BE2C (cell line): ENCODE results near the gene PTPRN2.
"Not testable (repeated sequence)": the region's sequence is repeated elsewhere in the genome, so short reads cannot be mapped to it uniquely, and the experiment has no call there.

Experiments used
- DNase-seq: peaks from one replicate; pipeline ENCODE4 v3.0.0-alpha.2; 2020
- H3K27me3 ChIP-seq: fragments of 250-450 bp; sonication (Bioruptor Pico); 2 replicates; pipeline ENCODE4 v1.5.1; 2020; ENCODE audit warnings: mild to moderate bottlenecking
- H3K36me3 ChIP-seq: fragments of 250-450 bp; sonication (Bioruptor Pico); 2 replicates; pipeline ENCODE4 v1.5.1; 2020; ENCODE audit warnings: mild to moderate bottlenecking
- H3K4me1 ChIP-seq: fragments of 250-450 bp; sonication (Bioruptor Pico); 2 replicates; pipeline ENCODE4 v1.5.1; 2020
- H3K4me3 ChIP-seq: 2 replicates; pipeline ENCODE4 v1.5.1; 2011; ENCODE audit warnings: low read depth, low read length
- H3K9me3 ChIP-seq: fragments of 250-450 bp; sonication (Bioruptor Pico); 2 replicates; pipeline ENCODE4 v1.5.1; 2020
- TF ChIP-seq, protein P1 (sequence below): IDR thresholded peaks from 2 replicates; pipeline ENCODE4 v1.5.1; 2012; ENCODE audit warnings: mild to moderate bottlenecking, low read depth, low read length

The PTPRN2 gene

GRCh38 chr7:157896774-157897555 is 690.7 kb downstream of the PTPRN2 start:
- no peaks in the 10 kb centered on the region for H3K36me3 ChIP-seq
- DNase-seq: no peak
- no peaks in the 10 kb centered on the region for H3K27me3 ChIP-seq
- no peak overlapping the region for H3K4me3 ChIP-seq
- TF ChIP-seq, protein P1, sequence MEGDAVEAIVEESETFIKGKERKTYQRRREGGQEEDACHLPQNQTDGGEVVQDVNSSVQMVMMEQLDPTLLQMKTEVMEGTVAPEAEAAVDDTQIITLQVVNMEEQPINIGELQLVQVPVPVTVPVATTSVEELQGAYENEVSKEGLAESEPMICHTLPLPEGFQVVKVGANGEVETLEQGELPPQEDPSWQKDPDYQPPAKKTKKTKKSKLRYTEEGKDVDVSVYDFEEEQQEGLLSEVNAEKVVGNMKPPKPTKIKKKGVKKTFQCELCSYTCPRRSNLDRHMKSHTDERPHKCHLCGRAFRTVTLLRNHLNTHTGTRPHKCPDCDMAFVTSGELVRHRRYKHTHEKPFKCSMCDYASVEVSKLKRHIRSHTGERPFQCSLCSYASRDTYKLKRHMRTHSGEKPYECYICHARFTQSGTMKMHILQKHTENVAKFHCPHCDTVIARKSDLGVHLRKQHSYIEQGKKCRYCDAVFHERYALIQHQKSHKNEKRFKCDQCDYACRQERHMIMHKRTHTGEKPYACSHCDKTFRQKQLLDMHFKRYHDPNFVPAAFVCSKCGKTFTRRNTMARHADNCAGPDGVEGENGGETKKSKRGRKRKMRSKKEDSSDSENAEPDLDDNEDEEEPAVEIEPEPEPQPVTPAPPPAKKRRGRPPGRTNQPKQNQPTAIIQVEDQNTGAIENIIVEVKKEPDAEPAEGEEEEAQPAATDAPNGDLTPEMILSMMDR: no peak
- no peaks in the 10 kb centered on the region for H3K9me3 ChIP-seq
- H3K4me1 ChIP-seq: no peaks in the 10 kb centered on the region

DNA sequence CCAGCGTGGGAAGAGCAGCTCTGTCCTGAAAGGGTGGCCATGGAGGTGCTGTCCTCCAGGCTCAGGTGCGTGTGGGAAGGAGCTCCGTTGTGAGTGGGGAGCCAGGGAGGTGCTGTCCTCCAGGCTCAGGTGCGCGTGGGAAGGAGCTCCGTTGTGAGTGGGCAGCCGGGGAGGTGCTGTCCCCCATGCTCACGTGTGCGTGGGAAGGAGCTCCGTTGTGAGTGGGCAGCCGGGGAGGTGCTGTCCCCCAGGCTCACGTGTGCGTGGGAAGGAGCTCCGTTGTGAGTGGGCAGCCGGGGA is 691.3 kb downstream of the PTPRN2 start:
- H3K27me3 ChIP-seq, H3K4me1 ChIP-seq, DNase-seq, H3K9me3 ChIP-seq, H3K36me3 ChIP-seq, H3K4me3 ChIP-seq: not testable (repeated sequence)

GRCh38 chr7:157895520-157896375 is 691.9 kb downstream of the PTPRN2 start:
- no peaks in the 10 kb centered on the region for H3K36me3 ChIP-seq
- H3K9me3 ChIP-seq: no peaks in the 10 kb centered on the region
- DNase-seq: no peak
- TF ChIP-seq, protein P1: no peak
- H3K4me3 ChIP-seq: no peak overlapping the region
- H3K27me3 ChIP-seq: no peaks in the 10 kb centered on the region
- no peaks in the 10 kb centered on the region for H3K4me1 ChIP-seq

GRCh38 chr7:157895098-157895497 is 692.5 kb downstream of the PTPRN2 start:
- H3K9me3 ChIP-seq, H3K4me1 ChIP-seq, H3K27me3 ChIP-seq, DNase-seq, H3K36me3 ChIP-seq, H3K4me3 ChIP-seq: not testable (repeated sequence)

- no peak for DNase-seq
- TF ChIP-seq, protein P1: no peak
- no peaks in the 10 kb centered on the region for H3K27me3 ChIP-seq
- H3K4me1 ChIP-seq: no peaks in the 10 kb centered on the region
- no peaks in the 10 kb centered on the region for H3K36me3 ChIP-seq
- H3K4me3 ChIP-seq: no peak overlapping the region
- no peaks in the 10 kb centered on the region; the same call in 1 of the 2 replicates for H3K9me3 ChIP-seq
These were observed 694.0 kb downstream of the PTPRN2 start for GRCh38 chr7:157893535-157894044.

DNA sequence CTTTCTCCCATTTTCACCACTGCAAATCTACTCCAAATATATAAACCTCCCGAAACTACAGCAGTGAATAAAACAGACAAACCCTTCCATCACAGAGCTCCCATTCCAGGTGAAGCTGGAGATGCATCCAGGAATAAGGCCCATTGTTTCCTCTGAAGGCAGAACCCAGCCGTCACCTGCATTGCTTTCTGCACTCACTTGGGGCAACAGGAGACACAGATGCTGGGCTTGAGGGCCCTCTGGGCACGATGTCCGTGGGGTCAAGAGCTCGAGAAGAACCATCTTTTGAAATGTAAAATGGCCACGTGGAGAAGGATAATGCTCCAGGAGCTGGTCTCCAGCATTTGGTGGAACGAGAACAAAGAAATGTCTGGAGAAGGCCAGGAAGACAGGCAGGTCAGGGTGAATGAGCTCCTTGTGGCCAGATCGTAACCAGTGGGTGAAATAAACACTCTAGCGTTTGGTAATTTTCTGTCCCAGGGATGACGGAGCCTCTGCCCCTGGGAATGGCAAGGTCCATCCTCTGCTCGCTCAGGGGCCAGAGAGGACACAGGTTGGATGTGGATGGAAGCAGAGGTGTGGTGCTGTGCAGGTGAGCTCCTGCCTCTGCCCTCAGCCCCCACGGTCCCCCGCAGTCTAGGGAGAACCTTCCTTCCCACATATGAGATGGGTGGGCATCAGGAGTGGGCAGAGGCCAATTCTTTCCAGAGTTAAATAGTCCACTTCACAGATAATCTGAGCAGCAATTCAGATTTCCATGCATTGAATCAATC is 694.7 kb downstream of the PTPRN2 start:
- TF ChIP-seq, protein P1: no peak
- H3K9me3 ChIP-seq: no peaks in the 10 kb centered on the region; the same call in 1 of the 2 replicates
- DNase-seq: no peak
- H3K4me1 ChIP-seq: no peaks in the 10 kb centered on the region
- no peaks in the 10 kb centered on the region for H3K36me3 ChIP-seq
- no peaks in the 10 kb centered on the region for H3K27me3 ChIP-seq
- no peak overlapping the region for H3K4me3 ChIP-seq
